CD4-positive, alpha-beta T cell treated with Interleukin-15 for 4 hours (primary cell): ENCODE results near the gene KLHL1.
"Not testable (repeated sequence)": the region's sequence is repeated elsewhere in the genome, so short reads cannot be mapped to it uniquely, and the experiment has no call there.

Experiments
- DNase-seq: peaks from one replicate; pipeline ENCODE4 v3.0.0-alpha.2; 2020; ENCODE audit warnings: low spot score

KLHL1 gene

GRCh38 chr13:70108356-70109105 is at the start of gene KLHL1:
Gene KLHL1, minus strand, starts transcription at chr13:70108452. Its CDS starts 753 bp downstream, at chr13:70107699.
- DNase-seq = no peak

DNA sequence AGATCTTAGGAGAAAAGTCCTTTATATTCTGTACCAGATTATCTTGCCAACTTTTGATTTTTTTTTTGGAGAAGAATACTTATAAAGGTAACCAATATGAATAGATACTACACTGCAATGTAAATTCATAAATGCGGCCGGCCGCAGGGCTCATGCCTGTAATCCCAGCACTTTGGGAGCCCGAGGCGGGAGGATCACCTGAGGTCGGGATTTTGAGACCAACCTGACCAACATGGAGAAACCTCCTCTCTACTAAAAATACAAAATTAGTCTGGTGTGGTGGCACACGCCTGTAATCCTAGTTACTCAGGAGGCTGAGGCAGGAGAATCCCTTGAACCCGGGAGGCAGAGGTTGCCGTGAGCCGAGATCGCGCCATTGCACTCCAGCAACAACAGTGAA is 34.4 kb upstream of the KLHL1 start:
- not testable (repeated sequence) for DNase-seq

DNA sequence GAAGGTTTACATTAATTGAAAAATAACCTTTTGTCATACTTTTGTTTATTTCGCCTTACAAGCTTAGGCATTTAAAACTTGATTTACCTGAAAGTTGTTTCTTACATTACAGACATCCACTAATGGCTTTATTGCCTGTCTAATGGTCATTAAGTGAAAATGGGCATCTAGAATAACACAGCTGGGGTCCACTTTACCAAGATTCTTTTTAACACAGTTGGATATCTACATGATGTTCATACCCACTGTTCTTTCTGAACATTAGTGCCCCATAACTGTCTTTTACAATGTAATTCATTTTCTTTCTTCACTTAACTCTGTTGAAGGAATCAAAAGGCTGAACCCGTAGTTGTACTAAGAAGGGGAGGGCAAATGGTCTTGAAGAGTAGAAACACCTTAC is 19.8 kb upstream of the KLHL1 start:
- no peak for DNase-seq

GRCh38 chr13:70125693-70126092 is 17.4 kb upstream of the KLHL1 start:
- DNase-seq = no peak

- DNase-seq = no peak
Measured at GRCh38 chr13:70117338-70117905, 9.2 kb upstream of the KLHL1 start.

GRCh38 chr13:70107498-70108281 is 562 bp downstream of the KLHL1 start, which contains the start of gene ATXN8OS:
Gene ATXN8OS, plus strand, starts transcription at chr13:70107826.
- DNase-seq = no peak

DNA sequence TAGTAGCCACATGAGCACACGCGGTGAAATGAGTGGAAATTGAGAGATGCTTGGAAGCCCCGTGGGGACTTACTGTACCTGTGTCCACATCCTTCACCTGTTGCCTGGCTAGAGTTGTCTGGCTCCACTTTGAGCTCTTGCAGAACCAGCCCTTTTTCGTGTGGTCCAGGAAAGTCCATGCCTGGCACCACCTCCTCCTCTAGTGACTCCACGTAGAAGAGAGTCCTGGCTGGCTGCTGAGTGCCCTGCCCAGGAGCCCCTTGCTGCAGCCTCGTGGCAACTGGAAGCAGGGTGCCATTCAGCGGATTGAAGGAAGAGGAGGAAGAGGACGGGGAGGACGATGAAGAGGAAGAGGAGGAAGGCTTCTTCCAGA is 1.1 kb downstream of the KLHL1 start:
- DNase-seq = no peak

GRCh38 chr13:70104481-70104880 is 3.8 kb downstream of the KLHL1 start:
- DNase-seq = no peak

DNA sequence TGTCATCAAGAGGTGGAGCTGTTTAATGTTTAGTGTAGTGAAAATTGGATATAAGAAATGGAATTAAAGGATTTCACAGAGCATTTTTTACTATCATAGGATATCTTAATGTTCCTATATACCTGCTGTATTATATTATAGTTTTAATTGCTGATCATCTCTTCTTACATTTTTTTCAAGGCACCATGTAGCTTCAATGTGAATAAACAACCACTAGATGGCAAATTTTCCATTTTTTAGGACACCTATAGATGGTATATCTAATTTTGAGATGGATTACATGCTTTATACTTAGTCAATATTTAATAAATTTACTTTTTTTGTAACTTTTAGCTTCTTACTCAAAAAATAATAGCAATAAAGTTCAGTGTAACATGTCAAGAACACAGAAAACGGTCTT is 9.6 kb downstream of the KLHL1 start:
- no peak for DNase-seq

DNA sequence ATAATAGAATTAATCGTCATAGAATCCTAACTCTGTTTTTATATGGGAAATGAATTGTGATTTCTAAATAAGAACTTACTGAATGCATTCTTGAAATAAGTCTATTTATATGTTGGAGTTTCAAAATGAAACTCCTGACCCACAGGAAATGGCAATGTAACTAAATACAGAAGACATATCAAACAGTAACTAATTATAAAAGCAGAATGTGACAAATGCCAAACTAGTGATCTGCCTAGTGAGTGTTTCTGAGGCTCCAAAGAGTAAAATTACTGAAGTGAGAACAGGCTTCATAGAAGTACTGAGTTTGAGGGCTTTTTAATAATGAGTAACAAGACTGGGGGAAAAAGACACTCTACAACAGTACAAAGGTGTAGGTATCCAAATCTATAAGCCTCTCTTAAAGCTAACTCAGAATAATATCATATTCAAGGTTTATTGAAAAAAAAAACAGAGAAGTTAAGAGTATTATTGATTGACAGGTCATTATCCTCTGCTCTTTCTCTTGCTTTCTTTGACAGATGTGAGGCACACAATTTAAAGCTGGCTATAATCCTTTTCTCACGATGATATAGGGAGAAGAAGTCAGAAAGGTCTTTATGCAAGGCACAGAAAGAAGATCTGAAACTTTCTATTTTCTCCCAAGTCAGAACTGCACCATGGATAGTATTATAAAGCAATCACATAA is 18.1 kb downstream of the KLHL1 start:
- DNase-seq = no peak

DNA sequence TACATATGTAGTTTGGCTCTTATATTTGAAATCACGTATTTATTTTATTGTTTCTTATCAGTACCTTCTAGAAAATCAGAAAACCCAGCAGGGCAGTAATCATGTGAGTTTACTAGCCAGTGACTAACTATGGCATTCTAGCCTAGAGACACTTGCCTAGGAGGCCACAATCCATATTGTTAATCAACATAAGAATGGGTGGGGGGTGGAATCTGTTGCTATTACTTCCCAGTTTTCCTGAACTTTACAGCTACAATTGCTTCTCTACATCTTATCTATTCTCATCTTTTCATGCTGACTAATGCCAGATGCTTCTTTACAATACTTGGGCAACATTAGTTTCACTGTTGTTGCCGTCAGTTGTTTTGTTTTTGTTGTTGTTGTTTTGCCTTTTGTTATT is 19.3 kb downstream of the KLHL1 start:
- no peak for DNase-seq

GRCh38 chr13:70087247-70087646 is 21.0 kb downstream of the KLHL1 start:
- DNase-seq = no peak

DNA sequence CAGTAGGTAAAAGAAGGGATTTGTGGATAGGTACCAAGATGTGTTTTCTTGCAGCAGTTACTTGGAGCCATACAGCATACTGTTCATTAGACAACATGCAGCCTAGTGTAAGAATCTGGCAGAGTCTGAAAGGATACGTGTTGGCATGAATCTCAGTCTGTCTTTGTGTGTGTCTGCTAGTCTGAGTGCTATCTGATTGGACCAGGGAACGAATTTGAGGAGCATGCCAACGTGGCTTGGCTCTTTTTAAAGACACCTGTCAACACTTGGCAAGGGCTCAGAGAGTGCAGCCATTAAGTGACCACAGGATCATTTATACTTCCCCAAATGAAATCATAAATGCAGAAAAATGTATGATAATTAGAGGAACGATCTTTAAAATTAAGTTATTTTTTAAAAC is 28.2 kb downstream of the KLHL1 start:
- DNase-seq = no peak

DNA sequence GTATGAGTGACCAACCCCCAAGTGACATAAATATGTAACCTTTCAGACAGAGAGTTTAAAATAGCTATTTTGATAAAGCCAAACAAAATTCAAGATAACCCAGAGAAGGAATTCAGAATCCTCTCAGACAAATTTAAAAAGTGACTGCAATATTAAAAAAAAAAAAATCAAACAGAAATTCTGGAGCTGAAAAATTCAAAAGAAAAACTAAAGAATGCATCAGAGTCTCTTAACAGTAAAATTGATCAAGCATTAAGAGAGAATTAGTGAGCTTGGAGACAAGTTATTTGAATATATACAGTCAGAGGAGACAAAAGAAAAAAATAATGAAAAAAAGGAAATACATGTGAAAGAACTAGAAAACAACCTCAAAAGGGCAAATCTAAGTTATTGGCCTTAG is 53.7 kb downstream of the KLHL1 start:
- no peak for DNase-seq

GRCh38 chr13:70051531-70051930 is 56.7 kb downstream of the KLHL1 start:
- no peak for DNase-seq

GRCh38 chr13:70043685-70044084 is 64.6 kb downstream of the KLHL1 start:
- no peak for DNase-seq

DNA sequence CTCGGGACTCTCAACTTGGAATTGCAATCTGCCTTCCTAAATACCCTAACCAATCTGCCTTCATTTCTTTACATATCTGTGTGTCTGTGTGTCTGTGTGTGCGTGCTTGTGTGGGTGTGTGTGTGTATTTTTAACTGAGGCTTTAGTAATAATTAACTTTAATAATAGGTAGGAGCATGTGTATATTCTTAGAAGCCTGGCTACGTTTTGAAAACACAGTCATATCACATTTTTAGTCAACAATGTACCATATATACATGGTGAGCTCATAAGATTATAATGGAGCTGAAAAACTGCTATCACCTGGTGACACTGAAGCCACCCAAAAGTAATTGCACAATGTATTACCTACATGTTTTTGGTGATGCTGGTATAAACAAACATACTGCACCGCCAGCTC is 66.1 kb downstream of the KLHL1 start:
- no peak for DNase-seq

DNA sequence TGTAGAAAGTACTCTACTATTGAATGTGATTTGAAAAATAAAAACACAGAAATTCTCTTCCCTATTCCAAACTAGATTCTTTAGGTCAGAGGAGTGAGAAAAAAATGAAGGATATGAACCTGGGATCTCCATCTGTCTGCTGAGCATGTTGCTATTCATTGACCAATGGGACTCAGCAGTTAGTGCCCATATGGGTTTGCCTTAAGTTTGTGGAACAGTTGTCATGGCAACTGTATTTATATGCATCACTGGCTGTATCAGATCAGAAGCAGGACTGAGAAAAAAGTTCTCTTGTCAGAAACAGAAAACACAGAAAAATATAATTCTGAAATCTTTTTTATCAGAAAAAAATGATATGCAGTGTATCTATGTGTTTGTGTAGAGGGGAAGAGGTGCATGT is 74.0 kb downstream of the KLHL1 start:
- no peak for DNase-seq

DNA sequence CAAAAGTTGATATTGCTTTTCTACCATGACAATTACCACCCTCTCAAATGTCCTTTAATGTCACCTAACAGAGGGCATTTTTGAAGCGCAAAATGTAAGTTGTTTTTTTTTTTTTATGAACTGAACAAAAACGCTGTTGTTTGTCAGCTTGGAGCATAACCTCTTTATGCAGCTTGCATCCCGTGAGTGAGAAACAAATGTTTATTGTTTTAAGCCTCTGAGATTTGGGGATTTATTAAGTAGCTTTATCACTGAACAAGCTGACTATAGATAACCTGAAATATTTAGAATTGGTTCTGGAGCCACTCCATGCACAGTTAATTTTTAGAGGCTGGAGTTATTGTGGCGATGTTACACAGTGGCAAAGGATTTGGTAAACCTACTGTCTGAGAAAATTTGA is 80.7 kb downstream of the KLHL1 start:
- DNase-seq = no peak

DNA sequence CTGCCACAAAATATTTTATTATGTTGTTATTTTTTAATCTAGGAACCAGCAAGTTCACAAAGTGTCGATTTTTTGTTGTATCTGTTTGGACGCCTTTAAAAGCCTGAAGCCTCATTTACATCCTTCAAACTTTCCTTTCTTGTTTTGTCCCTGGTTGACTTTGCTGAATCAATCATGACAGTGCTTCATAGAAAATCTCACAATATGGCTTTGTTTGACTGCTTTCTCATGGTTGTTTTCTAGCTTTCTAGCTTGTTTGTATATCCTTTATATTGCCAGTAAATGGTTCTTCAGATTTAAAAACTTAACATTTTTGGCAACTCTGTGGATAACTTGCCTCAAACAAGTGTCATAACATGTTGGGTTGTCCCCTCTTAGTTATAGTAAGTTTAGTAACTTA is 84.7 kb downstream of the KLHL1 start:
- DNase-seq = no peak

GRCh38 chr13:70022646-70023045 is 85.6 kb downstream of the KLHL1 start:
- no peak for DNase-seq

DNA sequence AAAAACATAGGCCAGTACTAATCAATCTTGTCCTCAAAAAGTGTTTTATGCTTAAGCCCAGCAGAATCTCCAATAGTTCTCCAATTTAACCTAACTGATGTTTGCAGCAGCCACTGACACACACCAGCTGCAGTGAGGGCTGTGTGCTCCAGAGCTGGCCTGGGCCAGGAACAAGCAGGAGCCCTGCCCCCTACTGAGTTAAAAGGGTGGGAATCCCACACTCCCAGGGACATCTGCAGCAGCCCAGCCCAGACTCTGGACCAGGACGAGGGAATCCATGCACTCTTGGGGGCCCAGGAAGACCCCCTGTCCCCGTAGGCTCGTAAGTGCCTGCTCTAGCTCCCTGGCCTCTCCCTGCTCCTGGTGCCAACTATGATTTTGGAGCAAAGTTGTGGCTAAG is 92.1 kb downstream of the KLHL1 start:
- DNase-seq = no peak

GRCh38 chr13:70014337-70014736 is 93.9 kb downstream of the KLHL1 start:
- DNase-seq = no peak
